ENCODE measurements around the gene GPER1.
A peak's percentile ranks its signal among the peaks of the same experiment; 100 is the strongest.
"Not testable (repeated sequence)": the region's sequence is repeated elsewhere in the genome, so short reads cannot be mapped to it uniquely, and the experiment has no call there.

Gene GPER1

GRCh38 chr7:1071731-1072254 lies 16.1 kb upstream of the GPER1 start:
- no peak for DNase-seq

GRCh38 chr7:1073142-1073977 lies 14.6 kb upstream of the GPER1 start:
- DNase-seq: no peak

- DNase-seq: not testable (repeated sequence)
These were observed 13.9 kb upstream of the GPER1 start for GRCh38 chr7:1074018-1074417.

GRCh38 chr7:1074593-1075431 lies 13.1 kb upstream of the GPER1 start:
- no peak for DNase-seq

GRCh38 chr7:1076184-1077072 lies 11.5 kb upstream of the GPER1 start:
- no peak for DNase-seq

- no peak for DNase-seq
These were observed 9.4 kb upstream of the GPER1 start for GRCh38 chr7:1078519-1078918.

GRCh38 chr7:1078985-1079384 lies 8.9 kb upstream of the GPER1 start:
- no peak for DNase-seq

GRCh38 chr7:1079546-1079945 lies 8.4 kb upstream of the GPER1 start:
- DNase-seq: no peak

GRCh38 chr7:1080252-1080920 lies 7.5 kb upstream of the GPER1 start:
- DNase-seq: no peak

GRCh38 chr7:1080921-1081255 lies 7.0 kb upstream of the GPER1 start:
- DNase-seq: no peak

GRCh38 chr7:1081336-1081735 lies 6.6 kb upstream of the GPER1 start:
- no peak for DNase-seq

GRCh38 chr7:1081931-1082401 lies 5.9 kb upstream of the GPER1 start:
- no peak for DNase-seq

- DNase-seq: no peak
These were observed 3.9 kb upstream of the GPER1 start for GRCh38 chr7:1083729-1084657.

- DNase-seq: no peak
These were observed 2.6 kb upstream of the GPER1 start for GRCh38 chr7:1085266-1085665.

- no peak for DNase-seq
These were observed 1.9 kb upstream of the GPER1 start for GRCh38 chr7:1085910-1086421.

- peak; percentile 83 for DNase-seq
These were observed 1.1 kb upstream of the GPER1 start for GRCh38 chr7:1086588-1087464.

GRCh38 chr7:1087465-1087814 lies 473 bp upstream of the GPER1 start:
- DNase-seq: no peak

GRCh38 chr7:1090236-1090635 lies 2.3 kb downstream of the GPER1 start:
- DNase-seq: no peak

- peak; percentile 86 for DNase-seq
These were observed 3.1 kb downstream of the GPER1 start for GRCh38 chr7:1090686-1091643.
